DMS153 treated with DMSO at 0.1 percent for 48 hours (cell line): ENCODE results near the gene LTB.

Source experiments
- DNase-seq: peaks from one replicate; lab custom pipeline; 2025; ENCODE audit not compliant: unreplicated experiment; lab: John Stamatoyannopoulos, UW

LTB gene

DNA sequence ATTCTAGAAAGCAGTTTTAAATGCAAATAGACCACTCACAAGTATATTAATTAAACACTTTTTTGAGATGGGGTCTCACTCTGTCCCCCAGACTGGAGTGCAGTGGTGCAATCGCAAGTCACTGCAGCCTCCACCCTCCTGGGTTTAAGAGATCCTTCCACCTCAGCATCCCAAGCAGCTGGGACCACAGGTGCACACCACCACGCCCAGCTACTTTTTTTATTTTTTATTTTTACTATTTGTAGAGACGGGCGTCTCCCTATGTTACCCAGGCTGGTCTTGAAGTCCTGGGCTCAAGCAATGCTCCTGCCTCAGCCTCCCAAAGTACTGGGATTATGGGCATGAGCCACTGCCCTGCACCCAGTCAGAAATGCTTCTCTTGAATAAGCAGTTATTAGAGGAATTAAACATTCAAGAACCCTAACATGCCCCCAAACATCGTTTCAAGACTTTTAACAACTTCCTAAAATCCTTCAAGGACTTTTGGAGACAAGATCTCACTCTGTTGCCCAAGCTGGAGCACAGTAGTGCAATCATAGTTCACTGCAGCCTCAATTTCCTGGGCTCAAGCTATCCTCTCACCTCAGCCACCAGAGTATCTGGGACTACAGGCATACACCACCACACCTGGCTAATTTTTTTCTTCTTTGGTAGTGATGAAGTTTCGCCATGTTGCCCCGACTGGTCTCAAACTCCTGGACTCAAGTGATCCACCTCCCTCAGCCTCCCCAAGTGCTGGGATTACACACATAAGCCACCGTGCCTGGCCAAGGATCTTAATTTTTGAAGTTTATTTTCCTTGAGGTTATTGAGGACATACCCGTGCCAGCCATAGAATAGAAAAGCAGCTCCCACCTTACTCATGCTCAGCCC, 50.2 kb downstream of the LTB start:
- no peak for DNase-seq

GRCh38 chr6:31531162-31531561, 51.1 kb downstream of the LTB start:
- no peak for DNase-seq

DNA sequence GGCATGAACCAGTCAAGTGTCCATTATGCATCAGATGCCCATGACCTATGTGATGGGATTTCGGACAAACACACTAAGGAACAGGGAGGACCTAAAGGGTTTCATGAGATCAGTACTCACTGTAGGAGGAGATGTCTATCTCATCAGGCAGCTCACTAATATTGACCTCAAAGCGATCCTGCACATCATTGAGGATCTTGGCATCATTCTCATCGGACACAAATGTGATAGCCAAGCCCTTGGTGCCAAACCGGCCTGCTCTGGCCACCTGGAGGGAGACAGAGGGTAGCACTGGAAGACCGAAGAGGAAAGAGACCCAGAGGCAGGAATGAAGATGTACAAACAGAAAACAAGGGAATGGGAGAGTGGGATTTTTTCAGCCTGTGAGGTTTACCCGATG, 51.6 kb downstream of the LTB start:
- no peak for DNase-seq
